ENCODE measurements around the gene DRICH1. TPM values are rescaled to one million over a fixed set of nuclear protein-coding genes. Genes with fewer than 3 reads are reported as not detected.
"Not testable (repeated sequence)": the region's sequence is repeated elsewhere in the genome, so short reads cannot be mapped to it uniquely, and the experiment has no call there.

The DRICH1 gene
- polyA plus RNA-seq, 1 of the 3 experiments (the other 2 are of a cell fraction), result 0.21 TPM

DNA sequence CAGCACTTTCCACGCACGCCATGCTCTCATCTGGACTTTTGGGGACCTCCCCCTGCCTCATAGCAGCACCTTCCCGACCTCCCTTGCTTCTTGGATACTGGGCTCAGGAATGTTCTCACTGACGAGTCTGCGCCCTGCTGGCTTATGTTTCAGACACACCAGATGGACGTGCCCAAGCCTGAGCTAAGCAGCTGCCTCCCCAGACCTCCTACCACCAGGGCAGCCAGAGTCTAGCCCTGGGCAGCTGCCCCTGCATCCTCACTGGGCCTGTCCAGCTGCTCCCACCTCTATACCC, 45.5 kb upstream of the DRICH1 start:
- Histone ChIP-seq H3K36me3 (replicated peaks in 1 of 2; ENCODE audit: control insufficient read depth in 1 of 2, insufficient read depth in 2 of 2, low read length in 1 of 2) (peaks cover 0 to 2% of the 10 kb centered on the region in 2 experiments), H3K4me2 (no peak overlapping the region), H3K4me3 (ENCODE audit: low read depth in 2 of 2, low read length in 1 of 2) (no peak overlapping the region), H3K4me1 (ENCODE audit: control insufficient read depth in 1 of 2, insufficient read depth in 2 of 2, low read depth in 1 of 2, low read length in 1 of 2) (no peaks in the 10 kb centered on the region; a peak in 1 of 4 replicates), H4K20me1 (ENCODE audit: insufficient read depth) (no peaks in the 10 kb centered on the region), H3K9me2 (no peaks in the 10 kb centered on the region), H3K9ac (no peak overlapping the region), H3K27ac (ENCODE audit: low read depth in 2 of 2, low read length in 1 of 2) (no peak overlapping the region), H2AFZ (ENCODE audit: low read depth) (no peak overlapping the region), H3K79me2 (ENCODE audit: insufficient read depth) (no peaks in the 10 kb centered on the region), H3K9me3 (no peaks in the 10 kb centered on the region), H3F3A (replicated peaks; ENCODE audit: insufficient read depth) (no peaks in the 10 kb centered on the region), H3K27me3 (ENCODE audit: insufficient read depth) (no peaks in the 10 kb centered on the region)
- TF ChIP-seq SMC3 (IDR thresholded peaks at IDR 0.05; ENCODE audit: low read depth, low read length) (no peak), NRF1 (IDR thresholded peaks at IDR 0.05; ENCODE audit: low read depth, low read length) (no peak), TEAD4 (IDR thresholded peaks at IDR 0.05; ENCODE audit: borderline replicate concordance, insufficient read depth) (no peak), RXRA (IDR thresholded peaks at IDR 0.05; ENCODE audit: borderline replicate concordance, low read depth) (no peak), MXI1 (IDR thresholded peaks at IDR 0.05; ENCODE audit: low read depth, low read length) (no peak), ELF1 (IDR thresholded peaks at IDR 0.05) (no peak), YY1 (IDR thresholded peaks at IDR 0.05; ENCODE audit: low read depth) (no peak), SIN3A (IDR thresholded peaks at IDR 0.05; ENCODE audit: borderline replicate concordance, low read depth, low read length) (no peak), RFX5 (IDR thresholded peaks at IDR 0.05; ENCODE audit: low read length) (no peak)
- TF ChIP-seq, protein P1, sequence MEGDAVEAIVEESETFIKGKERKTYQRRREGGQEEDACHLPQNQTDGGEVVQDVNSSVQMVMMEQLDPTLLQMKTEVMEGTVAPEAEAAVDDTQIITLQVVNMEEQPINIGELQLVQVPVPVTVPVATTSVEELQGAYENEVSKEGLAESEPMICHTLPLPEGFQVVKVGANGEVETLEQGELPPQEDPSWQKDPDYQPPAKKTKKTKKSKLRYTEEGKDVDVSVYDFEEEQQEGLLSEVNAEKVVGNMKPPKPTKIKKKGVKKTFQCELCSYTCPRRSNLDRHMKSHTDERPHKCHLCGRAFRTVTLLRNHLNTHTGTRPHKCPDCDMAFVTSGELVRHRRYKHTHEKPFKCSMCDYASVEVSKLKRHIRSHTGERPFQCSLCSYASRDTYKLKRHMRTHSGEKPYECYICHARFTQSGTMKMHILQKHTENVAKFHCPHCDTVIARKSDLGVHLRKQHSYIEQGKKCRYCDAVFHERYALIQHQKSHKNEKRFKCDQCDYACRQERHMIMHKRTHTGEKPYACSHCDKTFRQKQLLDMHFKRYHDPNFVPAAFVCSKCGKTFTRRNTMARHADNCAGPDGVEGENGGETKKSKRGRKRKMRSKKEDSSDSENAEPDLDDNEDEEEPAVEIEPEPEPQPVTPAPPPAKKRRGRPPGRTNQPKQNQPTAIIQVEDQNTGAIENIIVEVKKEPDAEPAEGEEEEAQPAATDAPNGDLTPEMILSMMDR (IDR thresholded peaks at IDR 0.05), result no peak
- TF ChIP-seq, protein P2, sequence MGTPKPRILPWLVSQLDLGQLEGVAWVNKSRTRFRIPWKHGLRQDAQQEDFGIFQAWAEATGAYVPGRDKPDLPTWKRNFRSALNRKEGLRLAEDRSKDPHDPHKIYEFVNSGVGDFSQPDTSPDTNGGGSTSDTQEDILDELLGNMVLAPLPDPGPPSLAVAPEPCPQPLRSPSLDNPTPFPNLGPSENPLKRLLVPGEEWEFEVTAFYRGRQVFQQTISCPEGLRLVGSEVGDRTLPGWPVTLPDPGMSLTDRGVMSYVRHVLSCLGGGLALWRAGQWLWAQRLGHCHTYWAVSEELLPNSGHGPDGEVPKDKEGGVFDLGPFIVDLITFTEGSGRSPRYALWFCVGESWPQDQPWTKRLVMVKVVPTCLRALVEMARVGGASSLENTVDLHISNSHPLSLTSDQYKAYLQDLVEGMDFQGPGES (IDR thresholded peaks at IDR 0.05; ENCODE audit: low read depth, low read length), result no peak
- ChIA-PET POLR2A (no interaction called here), CTCF (no interaction called here)
- DNase-seq, result no peak
- 91% methylated on average over 6 of the region's 6 CpGs for WGBS (ENCODE audit: low lambda C conversion rate)

DNA sequence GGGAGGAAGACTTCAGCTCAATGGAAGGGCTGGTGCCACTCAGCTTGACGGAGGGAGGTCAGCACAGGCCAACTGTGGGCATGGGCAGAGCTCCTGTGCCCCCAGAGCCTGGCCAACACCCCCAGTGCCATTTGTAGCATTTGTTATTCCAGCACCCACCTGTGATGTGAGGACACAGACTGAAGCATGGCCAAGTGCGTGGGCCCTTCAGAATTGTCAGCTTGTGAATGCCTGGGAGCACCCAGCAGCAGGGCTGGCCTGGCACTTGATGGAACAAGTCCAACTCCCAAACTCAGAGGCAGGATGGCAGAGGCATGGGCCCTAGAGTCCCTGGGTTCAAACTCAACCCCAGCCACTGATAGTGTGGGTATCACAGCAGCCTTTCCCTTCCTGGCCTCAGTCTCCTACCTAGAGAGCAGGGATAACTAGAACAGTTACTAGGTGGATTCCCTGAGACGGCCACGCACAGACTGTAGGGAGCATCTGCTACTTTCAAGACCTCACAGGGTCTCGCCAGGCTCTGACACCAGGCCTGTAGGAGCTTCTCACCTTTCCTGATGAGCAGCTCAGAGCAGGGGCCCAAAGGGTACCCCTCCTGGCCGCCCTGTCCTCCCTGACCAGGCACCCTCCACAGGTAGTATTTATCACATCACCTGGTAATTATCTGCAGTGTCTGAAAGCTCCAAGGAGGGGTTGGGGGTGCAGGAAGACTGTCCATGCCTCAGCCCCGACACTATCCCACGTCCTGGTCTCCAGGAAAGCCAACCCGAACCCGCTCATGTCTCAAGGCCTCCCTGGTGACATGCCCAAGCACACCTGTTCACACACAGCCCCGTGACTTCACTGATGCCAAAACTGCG, 45.0 kb upstream of the DRICH1 start:
- H3K79me2 ChIP-seq (ENCODE audit: insufficient read depth); CTCF ChIA-PET; POLR2A ChIA-PET; H3K9ac ChIP-seq; H3K4me1 ChIP-seq (ENCODE audit: control insufficient read depth in 1 of 2, insufficient read depth in 2 of 2, low read depth in 1 of 2, low read length in 1 of 2); H3F3A ChIP-seq (replicated peaks; ENCODE audit: insufficient read depth); H3K27me3 ChIP-seq (ENCODE audit: insufficient read depth); H3K4me2 ChIP-seq; H3K9me3 ChIP-seq; H3K27ac ChIP-seq (ENCODE audit: low read depth in 2 of 2, low read length in 1 of 2); H4K20me1 ChIP-seq (ENCODE audit: insufficient read depth); H3K4me3 ChIP-seq (ENCODE audit: low read depth in 2 of 2, low read length in 1 of 2); DNase-seq; H3K9me2 ChIP-seq; H3K36me3 ChIP-seq (replicated peaks in 1 of 2; ENCODE audit: control insufficient read depth in 1 of 2, insufficient read depth in 2 of 2, low read length in 1 of 2); H2AFZ ChIP-seq (ENCODE audit: low read depth): not testable (repeated sequence)
- 92% methylated on average over 7 of the region's 12 CpGs for WGBS (ENCODE audit: low lambda C conversion rate)
